Breast epithelium (tissue), 3 donors: ENCODE measurements around the gene SULT2B1.

Experiments
- POLR2A ChIP-seq: fragments of 450-650 bp; IDR thresholded peaks from one replicate; pipeline ENCODE4 v1.6.1; 2016; ENCODE audit warnings: antibody characterized with exemption, mild to moderate bottlenecking, moderate library complexity
- POLR2AphosphoS5 ChIP-seq, 3 donors: sonication (generic); formaldehyde crosslinking; IDR thresholded peaks; one replicate each; pipeline ENCODE4 v1.6.1; 2017; ENCODE audit warnings: antibody characterized with exemption in 3 of 3
- TF ChIP-seq, protein P1 (sequence below), 3 donors: fragments of 450-650 bp; IDR thresholded peaks; one replicate each; pipeline ENCODE4 v1.5.1; 2016 to 2017; ENCODE audit warnings: antibody characterized with exemption in 3 of 3, mild to moderate bottlenecking in 3 of 3, moderate library complexity in 3 of 3

- TF ChIP-seq, protein P1, sequence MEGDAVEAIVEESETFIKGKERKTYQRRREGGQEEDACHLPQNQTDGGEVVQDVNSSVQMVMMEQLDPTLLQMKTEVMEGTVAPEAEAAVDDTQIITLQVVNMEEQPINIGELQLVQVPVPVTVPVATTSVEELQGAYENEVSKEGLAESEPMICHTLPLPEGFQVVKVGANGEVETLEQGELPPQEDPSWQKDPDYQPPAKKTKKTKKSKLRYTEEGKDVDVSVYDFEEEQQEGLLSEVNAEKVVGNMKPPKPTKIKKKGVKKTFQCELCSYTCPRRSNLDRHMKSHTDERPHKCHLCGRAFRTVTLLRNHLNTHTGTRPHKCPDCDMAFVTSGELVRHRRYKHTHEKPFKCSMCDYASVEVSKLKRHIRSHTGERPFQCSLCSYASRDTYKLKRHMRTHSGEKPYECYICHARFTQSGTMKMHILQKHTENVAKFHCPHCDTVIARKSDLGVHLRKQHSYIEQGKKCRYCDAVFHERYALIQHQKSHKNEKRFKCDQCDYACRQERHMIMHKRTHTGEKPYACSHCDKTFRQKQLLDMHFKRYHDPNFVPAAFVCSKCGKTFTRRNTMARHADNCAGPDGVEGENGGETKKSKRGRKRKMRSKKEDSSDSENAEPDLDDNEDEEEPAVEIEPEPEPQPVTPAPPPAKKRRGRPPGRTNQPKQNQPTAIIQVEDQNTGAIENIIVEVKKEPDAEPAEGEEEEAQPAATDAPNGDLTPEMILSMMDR (IDR thresholded peaks at IDR 0.05): peak; percentile 62 to 96 (median 81)
- peak; percentile 39 for TF ChIP-seq POLR2A
- TF ChIP-seq POLR2AphosphoS5 (IDR thresholded peaks at IDR 0.05): peak; percentile 20 to 51 (median 22)
Observed at GRCh38 chr19:48646001-48646721, 94.2 kb downstream of the SULT2B1 start, which contains the start of gene CA11.
